ENCODE results near the gene RALGAPA1. TPM values are rescaled to one million over a fixed set of nuclear protein-coding genes. Genes with fewer than 3 reads are reported as not detected.

Gene RALGAPA1
- polyA plus RNA-seq, 1 of the 3 experiments (the other 2 are of a cell fraction) = 3.6 TPM

DNA sequence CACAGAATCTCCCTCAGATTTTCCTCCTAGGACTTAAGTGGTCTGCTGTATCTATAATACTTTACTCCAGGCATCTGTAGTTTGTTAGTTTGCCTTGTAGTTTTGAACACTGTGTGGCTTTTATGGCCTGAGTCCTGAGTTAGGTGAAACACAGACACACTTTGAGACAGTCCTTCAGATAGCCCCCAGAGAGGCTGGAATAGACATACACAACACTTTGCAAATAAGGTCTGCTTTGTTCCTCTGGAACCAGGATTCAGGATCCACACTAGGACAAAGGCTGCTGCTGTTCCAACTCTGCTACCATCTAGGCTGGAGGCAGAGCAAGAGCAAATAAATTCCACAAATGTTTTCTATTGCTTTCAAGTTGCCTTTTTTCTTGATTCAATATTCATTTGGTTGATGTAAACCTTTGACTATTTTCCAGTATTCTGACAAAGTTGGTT lies 316.5 kb downstream of the RALGAPA1 start:
- H3F3A ChIP-seq (replicated peaks; ENCODE audit: insufficient read depth) = no peaks in the 10 kb centered on the region

More for the DNA sequence above, 316.5 kb downstream of the RALGAPA1 start:
- H3K9ac ChIP-seq = no peak overlapping the region
- H4K20me1 ChIP-seq (ENCODE audit: insufficient read depth) = no peaks in the 10 kb centered on the region
- ChIA-PET POLR2A (no interaction called here), CTCF (no interaction called here)
- no peaks in the 10 kb centered on the region for H3K79me2 ChIP-seq (ENCODE audit: insufficient read depth)
- TF ChIP-seq JUND (IDR thresholded peaks at IDR 0.05) (no peak), NRF1 (IDR thresholded peaks at IDR 0.05; ENCODE audit: low read depth, low read length) (no peak), RFX5 (IDR thresholded peaks at IDR 0.05; ENCODE audit: low read length) (no peak), SIN3A (IDR thresholded peaks at IDR 0.05; ENCODE audit: borderline replicate concordance, low read depth, low read length) (no peak), GATA2 (CRISPR knock-in tag; IDR thresholded peaks at IDR 0.05) (no peak), MEF2A (IDR thresholded peaks at IDR 0.05; ENCODE audit: borderline replicate concordance, low read depth) (no peak), POLR2AphosphoS5 (IDR thresholded peaks at IDR 0.05; ENCODE audit: low read depth, low read length) (no peak), CTCF (IDR thresholded peaks at IDR 0.05) (no peak), RAD21 (IDR thresholded peaks at IDR 0.05; ENCODE audit: low read length) (no peak), RCOR1 (IDR thresholded peaks at IDR 0.05; ENCODE audit: low read length) (no peak), MXI1 (IDR thresholded peaks at IDR 0.05; ENCODE audit: low read depth, low read length) (no peak), TEAD4 (IDR thresholded peaks at IDR 0.05; ENCODE audit: borderline replicate concordance, insufficient read depth) (no peak), YY1 (IDR thresholded peaks at IDR 0.05; ENCODE audit: low read depth) (no peak), GABPA (IDR thresholded peaks at IDR 0.05; ENCODE audit: low read depth) (no peak), CHD2 (IDR thresholded peaks at IDR 0.05; ENCODE audit: low read length, partially characterized antibody) (no peak)
- TF ChIP-seq, protein P1, sequence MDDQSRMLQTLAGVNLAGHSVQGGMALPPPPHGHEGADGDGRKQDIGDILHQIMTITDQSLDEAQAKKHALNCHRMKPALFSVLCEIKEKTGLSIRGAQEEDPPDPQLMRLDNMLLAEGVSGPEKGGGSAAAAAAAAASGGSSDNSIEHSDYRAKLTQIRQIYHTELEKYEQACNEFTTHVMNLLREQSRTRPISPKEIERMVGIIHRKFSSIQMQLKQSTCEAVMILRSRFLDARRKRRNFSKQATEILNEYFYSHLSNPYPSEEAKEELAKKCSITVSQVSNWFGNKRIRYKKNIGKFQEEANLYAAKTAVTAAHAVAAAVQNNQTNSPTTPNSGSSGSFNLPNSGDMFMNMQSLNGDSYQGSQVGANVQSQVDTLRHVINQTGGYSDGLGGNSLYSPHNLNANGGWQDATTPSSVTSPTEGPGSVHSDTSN (IDR thresholded peaks at IDR 0.05) = no peak
- TF ChIP-seq, protein P2, sequence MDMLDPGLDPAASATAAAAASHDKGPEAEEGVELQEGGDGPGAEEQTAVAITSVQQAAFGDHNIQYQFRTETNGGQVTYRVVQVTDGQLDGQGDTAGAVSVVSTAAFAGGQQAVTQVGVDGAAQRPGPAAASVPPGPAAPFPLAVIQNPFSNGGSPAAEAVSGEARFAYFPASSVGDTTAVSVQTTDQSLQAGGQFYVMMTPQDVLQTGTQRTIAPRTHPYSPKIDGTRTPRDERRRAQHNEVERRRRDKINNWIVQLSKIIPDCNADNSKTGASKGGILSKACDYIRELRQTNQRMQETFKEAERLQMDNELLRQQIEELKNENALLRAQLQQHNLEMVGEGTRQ (IDR thresholded peaks at IDR 0.05; ENCODE audit: borderline replicate concordance, low read depth, low read length) = no peak
- TF ChIP-seq, protein P3, sequence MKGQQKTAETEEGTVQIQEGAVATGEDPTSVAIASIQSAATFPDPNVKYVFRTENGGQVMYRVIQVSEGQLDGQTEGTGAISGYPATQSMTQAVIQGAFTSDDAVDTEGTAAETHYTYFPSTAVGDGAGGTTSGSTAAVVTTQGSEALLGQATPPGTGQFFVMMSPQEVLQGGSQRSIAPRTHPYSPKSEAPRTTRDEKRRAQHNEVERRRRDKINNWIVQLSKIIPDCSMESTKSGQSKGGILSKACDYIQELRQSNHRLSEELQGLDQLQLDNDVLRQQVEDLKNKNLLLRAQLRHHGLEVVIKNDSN (IDR thresholded peaks at IDR 0.05; ENCODE audit: borderline replicate concordance, low read depth) = no peak
- no peaks in the 10 kb centered on the region for H3K27me3 ChIP-seq (ENCODE audit: insufficient read depth)
- H3K9me2 ChIP-seq = no peaks in the 10 kb centered on the region
- H3K27ac ChIP-seq (ENCODE audit: low read depth in 2 of 2, low read length in 1 of 2) = no peak overlapping the region
- H3K4me1 ChIP-seq (ENCODE audit: control insufficient read depth in 1 of 2, insufficient read depth in 2 of 2, low read depth in 1 of 2, low read length in 1 of 2) = no peaks in the 10 kb centered on the region
- no peak overlapping the region for H3K4me2 ChIP-seq
- H3K4me3 ChIP-seq (ENCODE audit: low read depth in 2 of 2, low read length in 1 of 2) = no peak overlapping the region
- no peaks in the 10 kb centered on the region for H3K9me3 ChIP-seq
- no peak overlapping the region for H2AFZ ChIP-seq (ENCODE audit: low read depth)
- no peaks in the 10 kb centered on the region for H3K36me3 ChIP-seq (replicated peaks in 1 of 2; ENCODE audit: control insufficient read depth in 1 of 2, insufficient read depth in 2 of 2, low read length in 1 of 2)
- no peak for DNase-seq

Small RNA genes lying within 50 kb of the gene (small RNA-seq; reads per million reads assigned to genes)
- gene RF00322 = 0 reads per million in 7 experiments

Other genes with a start within 250 kb of the RALGAPA1 start
- 7.1 and 9.1 TPM in 2 replicates for gene BRMS1L, start 17.0 kb upstream of the RALGAPA1 start, polyA plus RNA-seq (2012; rRNA removed)